HG03159 (cell line): Measurements from ENCODE around the gene NID1.
"Not testable (repeated sequence)": the region's sequence is repeated elsewhere in the genome, so short reads cannot be mapped to it uniquely, and the experiment has no call there.

Source experiments
- ATAC-seq: cut with Tn5 transposase; IDR thresholded peaks from one replicate; pipeline ENCODE4 v1.9.1; 2021; ENCODE audit warnings: mild to moderate bottlenecking, moderate library complexity; ENCODE audit not compliant: unreplicated experiment

Gene NID1

DNA sequence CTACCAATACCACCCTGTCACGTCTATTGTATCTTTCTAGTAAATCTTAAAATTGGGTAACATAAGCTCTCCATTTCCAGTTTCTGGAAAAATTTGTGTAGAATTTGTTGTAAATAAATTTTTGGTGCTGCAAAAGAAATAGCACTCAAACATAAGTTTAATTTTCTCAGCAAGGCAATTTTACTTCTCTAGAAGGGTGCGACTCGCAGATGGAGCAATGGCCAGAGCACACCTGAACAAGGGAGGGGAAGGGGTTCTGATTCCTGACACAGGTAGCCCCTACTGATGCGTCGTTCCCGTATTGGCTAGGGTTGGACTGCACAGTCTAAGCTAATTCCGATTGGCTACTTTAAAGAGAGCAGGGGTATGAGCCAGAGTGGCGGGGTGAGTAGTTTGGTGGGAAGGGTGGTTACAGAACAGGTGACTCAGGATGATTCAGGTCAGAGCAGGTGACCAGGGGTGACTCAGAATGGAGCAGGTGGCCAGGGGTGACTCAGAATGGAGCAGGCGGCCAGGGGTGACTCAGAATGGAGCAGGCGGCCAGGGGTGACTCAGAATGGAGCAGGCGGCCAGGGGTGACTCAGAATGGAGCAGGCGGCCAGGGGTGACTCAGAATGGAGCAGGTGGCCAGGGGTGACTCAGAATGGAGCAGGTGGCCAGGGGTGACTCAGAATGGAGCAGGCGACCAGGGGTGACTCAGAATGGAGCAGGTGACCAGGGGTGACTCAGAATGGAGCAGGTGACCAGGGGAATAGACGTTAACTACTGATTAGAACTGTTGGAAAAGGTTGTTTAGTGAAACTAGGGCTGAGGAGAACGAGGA, 32.0 kb upstream of the NID1 start:
- peak; percentile 57 for ATAC-seq

DNA sequence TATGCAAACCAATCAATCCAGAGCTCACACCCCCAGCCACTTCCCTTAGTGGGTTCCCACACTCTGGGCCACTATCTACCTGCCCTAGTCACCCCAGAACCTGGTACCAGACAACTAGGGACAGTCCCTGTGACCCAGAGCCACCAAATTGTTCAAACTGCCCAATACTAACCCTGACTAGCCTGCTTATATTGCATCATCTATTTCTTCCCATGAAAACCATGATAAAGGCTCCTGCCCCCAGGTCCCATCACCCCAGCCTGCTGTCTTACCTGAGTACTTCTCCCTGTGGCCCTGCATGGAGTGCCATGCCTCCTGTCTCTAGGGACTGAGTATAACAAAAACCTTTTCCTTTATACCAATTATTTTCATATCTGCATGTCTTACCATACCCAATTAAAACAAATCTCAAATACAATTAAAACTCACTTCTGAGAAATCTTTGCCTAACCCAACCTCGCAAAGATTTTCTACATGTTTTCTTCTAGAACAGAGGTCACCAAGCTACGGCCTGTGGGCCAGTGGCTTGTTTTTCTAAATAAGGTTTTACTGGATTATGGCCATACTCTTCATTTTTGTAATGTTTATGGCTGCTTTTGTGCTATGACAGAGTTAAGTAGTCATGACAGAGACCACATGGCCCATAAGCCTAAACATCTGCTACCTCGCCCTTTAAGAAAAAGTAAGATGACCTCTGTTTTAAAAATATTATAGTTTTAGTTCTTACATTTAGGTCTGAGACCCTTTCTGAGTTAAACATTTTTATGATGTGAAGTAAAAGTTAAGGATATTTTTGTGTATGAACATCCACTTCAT, 31.0 kb upstream of the NID1 start:
- no peak for ATAC-seq

DNA sequence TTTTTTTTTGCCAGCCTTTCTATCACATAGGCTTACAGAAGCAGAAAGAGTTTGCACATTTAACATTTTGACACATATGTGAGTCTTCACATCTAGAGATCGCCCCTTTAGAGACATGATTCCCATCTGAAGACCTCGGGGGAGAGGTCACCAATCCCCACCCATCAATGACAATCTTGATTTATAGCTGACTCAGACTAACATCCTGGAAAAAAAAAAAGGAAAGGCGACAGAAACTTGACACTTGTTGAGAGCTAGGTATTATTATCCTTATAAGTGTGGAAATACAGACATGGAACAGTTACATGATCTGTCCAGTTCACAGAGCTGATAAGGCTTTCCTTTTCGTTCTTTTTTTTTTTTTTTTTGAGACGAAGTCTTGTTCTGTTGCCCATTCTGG, 28.0 kb upstream of the NID1 start:
- no peak for ATAC-seq

DNA sequence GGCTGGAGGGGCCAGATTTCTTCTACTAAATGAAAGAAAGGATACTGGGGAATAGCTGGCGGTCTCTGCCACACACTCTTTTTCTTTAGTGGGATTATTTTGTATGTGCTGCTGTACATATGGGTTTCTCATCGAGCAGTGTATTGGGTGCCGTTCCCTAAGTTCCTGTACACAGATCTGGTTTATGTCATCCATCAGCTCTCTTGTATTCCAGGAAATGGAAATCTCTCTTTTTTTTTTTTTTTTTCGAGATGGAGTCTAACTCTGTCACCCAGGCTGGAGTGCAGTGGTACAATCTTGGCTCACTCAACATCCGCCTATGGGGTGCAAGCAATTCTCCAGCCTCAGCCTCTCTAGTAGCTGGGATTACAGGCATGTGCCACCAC, 27.0 kb upstream of the NID1 start:
- no peak for ATAC-seq

- no peak for ATAC-seq
Measured at GRCh38 chr1:236090741-236091147, 25.9 kb upstream of the NID1 start.

- ATAC-seq = no peak
Measured at GRCh38 chr1:236089046-236089773, 24.3 kb upstream of the NID1 start.

DNA sequence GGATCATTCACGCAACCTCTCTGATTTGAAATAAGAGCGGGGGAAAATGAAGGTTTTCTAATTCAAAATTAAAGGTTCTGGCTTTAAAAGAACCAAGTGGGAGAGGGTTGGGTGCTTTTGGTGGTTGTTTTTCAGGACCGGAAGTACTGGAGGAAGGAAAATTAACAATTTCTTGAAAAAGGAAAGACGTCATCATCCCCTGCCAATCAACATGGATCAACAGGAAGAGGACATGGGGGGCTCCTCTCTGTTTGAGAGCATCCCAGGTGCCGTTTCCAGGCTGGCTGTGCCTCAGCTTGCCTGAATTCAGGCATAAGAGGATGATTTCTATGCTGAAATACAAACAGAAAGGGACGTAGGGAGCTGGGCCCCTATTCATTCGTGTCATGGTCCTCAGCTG, 21.6 kb upstream of the NID1 start:
- no peak for ATAC-seq

DNA sequence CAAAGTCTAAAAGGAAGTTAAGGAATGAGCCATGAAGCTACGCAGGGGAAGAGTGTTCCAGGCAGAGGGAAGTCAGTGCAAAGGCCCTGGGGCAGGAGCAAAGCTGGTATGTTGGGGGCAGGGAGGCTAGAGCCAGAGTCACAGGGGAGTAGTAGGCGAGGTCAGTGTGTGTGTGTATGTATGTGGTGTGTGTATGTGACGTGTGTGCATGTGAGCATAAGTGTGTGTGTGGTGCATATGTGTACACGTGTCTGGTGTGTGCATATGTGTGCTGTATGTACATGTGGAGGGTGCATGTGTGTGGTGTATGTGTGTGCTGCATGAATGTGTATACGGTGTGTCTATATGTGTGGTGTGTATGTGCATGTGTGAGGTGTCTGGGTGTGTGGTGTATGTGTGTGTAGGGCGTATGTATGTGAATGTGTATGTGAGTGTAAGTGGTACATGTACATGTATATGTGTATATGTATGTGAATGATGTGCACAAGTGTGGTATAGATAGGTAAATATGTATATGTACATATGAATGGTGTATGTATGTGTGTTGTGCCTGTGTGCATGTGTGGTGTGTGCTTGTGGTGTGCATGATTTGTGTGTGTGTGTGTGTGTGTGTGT, 20.8 kb upstream of the NID1 start:
- no peak for ATAC-seq

DNA sequence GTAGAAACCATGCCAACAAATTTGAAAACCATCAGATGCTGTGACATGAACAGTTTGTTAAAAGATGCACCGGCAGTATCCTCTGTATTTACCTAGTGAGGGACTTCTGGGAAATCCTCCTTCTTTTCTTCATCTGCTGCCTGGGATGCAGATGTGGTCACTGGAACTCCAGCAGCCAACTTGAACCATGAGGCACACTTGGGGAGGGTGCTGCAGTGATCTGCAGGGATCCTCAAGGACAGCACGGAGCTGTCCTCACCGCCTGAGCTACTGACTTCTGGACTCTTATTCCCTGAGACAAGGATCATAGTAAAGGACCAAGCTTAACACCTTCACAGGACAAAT, 19.5 kb upstream of the NID1 start:
- no peak for ATAC-seq

GRCh38 chr1:236083650-236084385, 18.9 kb upstream of the NID1 start:
- no peak for ATAC-seq

GRCh38 chr1:236082526-236082925, 17.6 kb upstream of the NID1 start:
- ATAC-seq = no peak

GRCh38 chr1:236081546-236082227, 16.8 kb upstream of the NID1 start:
- no peak for ATAC-seq

DNA sequence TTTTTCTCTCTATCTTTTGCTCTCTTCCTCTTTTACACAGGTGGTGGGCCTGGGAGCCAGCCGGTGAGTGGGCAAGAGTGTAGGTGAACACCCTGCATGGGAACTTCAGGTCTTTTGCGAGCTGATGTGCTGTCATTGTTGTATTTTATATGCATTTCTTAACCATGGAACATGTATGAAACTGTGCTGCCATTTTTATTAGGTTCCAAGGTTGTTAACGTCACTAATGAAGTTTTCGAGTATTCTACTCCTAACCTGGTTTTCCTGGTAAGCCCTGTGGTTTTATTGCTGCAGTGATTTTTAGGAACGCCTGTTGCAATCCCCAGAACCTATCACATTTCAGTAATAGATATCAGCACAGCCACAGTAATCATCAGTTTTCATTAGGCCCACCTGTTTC, 14.8 kb upstream of the NID1 start:
- ATAC-seq = no peak

DNA sequence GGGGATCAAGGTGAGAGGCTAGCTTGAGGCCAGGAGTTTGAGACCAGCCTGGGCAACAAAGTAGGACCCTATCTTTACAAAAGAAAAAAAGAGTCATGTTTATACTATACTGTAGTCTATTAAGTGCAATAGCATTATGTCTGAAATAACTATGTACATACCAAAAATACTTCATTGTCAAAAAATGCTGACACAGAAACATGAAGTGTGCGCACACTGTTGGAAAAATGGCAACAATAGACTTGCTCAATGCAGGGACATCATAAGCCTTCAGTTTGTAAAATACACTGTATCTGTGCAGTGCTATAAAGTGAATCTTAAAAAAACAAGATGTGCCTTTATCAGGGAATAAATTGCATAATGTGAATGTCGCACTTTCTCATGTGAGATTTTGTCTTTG, 14.1 kb upstream of the NID1 start:
- no peak for ATAC-seq

- ATAC-seq = not testable (repeated sequence)
Measured at GRCh38 chr1:236078077-236078476, 13.2 kb upstream of the NID1 start.

DNA sequence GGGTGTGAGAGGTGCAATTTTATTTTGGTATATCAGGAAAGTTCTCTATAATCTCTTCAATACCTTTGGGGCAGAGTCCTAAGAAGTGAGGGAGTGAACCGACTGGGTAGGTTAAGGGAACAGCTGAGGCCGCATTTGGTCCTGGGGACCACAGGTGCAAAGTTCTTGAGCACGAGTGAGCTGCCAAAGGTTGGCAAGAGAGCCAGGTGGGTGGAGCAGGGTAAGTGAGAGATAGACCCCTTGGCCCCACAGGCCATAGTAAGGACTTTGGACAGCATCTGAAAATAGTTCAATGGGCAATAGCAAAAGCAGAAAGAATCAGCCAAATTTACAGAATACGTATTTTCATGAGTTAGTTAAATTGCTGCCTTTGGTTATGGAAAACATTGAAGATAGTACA, 11.0 kb upstream of the NID1 start:
- no peak for ATAC-seq

- no peak for ATAC-seq
Measured at GRCh38 chr1:236073307-236073897, 8.5 kb upstream of the NID1 start.

- ATAC-seq = no peak
Measured at GRCh38 chr1:236072001-236072400, 7.1 kb upstream of the NID1 start.

- ATAC-seq = no peak
Measured at GRCh38 chr1:236070753-236071152, 5.9 kb upstream of the NID1 start.

DNA sequence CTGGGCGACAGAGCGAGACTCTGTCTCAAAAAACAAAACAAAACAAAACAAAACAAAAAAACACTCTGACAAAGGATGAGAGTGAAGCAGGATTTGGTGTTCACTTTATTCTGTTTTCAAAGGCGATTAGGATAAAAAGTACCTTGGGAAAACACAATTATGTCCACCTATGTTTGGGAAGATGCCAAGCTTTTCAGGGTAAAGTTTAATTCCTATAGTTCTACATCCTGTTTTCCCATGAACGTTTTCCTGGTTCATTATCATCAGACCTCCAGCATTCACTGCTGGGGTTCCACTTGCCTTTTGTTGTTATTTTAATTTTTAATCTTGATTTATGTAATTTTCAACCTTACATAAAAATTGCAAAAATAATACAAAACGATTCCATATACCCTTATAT, 4.9 kb upstream of the NID1 start:
- no peak for ATAC-seq
